ENCODE measurements around the gene NOL11.

NOL11 gene

DNA sequence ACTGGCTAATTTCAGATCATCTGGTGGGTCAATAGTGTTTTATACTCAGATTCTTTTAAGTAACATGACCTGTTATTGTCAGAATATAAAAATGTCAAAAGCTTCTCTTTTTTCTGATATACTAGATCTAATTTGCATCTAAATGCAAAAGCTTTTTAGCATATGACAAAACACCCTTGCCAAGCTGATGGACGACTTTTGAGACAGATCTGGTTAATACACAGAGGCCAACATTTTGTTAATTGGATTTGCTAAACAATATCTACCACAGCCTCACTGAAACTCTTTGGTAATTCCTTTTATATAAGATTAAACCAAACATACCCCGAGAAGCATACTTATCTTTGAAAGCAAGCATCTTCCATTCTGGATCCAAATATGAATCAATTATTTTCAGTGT lies 10.3 kb upstream of the NOL11 start:
- no peak for DNase-seq (ENCODE audit: extremely low read depth, low read depth)
- TF ChIP-seq CTCF (IDR thresholded peaks at IDR 0.05; ENCODE audit: low read depth, low read length, missing control alignments): no peak

GRCh38 chr17:67708378-67708777 lies 9.4 kb upstream of the NOL11 start:
- no peak overlapping the region for H3K4me3 ChIP-seq (replicated peaks; ENCODE audit: low read depth, low read length)
- DNase-seq (ENCODE audit: extremely low read depth, low read depth): no peak
- TF ChIP-seq CTCF (IDR thresholded peaks at IDR 0.05; ENCODE audit: low read depth, low read length, missing control alignments): no peak

More for the DNA sequence above, 10.3 kb upstream of the NOL11 start:
- no peak overlapping the region for H3K4me3 ChIP-seq (replicated peaks; ENCODE audit: low read depth, low read length)

- no peak overlapping the region for H3K4me3 ChIP-seq (replicated peaks; ENCODE audit: low read depth, low read length)
- TF ChIP-seq CTCF (IDR thresholded peaks at IDR 0.05; ENCODE audit: low read depth, low read length, missing control alignments): no peak
- no peak for DNase-seq (ENCODE audit: extremely low read depth, low read depth)
Measured at GRCh38 chr17:67711916-67712315, 5.8 kb upstream of the NOL11 start.

GRCh38 chr17:67712375-67712774 lies 5.4 kb upstream of the NOL11 start:
- DNase-seq (ENCODE audit: extremely low read depth, low read depth): no peak
- no peak overlapping the region for H3K4me3 ChIP-seq (replicated peaks; ENCODE audit: low read depth, low read length)
- no peak for TF ChIP-seq CTCF (IDR thresholded peaks at IDR 0.05; ENCODE audit: low read depth, low read length, missing control alignments)

DNA sequence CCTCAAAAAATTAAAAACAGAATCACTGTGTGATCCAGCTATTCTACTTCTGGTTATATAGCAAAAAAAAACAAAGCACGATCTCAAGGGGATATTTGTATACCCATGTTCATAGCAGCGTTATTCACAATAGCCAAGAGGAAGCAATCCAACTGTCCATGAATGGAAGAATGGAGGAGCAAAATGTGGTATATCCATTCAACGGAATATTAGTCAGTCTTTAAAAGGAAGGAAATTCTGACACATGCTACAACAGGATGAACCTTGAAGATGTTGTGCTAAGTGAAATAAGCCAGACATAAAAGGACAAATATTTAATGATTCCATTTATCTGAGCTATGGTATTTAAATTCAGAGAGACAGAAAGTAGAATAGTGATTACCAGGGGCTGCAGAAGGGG lies 4.6 kb upstream of the NOL11 start:
- no peak for TF ChIP-seq CTCF (IDR thresholded peaks at IDR 0.05; ENCODE audit: low read depth, low read length, missing control alignments)
- no peak for DNase-seq (ENCODE audit: extremely low read depth, low read depth)
- H3K4me3 ChIP-seq (replicated peaks; ENCODE audit: low read depth, low read length): no peak overlapping the region

DNA sequence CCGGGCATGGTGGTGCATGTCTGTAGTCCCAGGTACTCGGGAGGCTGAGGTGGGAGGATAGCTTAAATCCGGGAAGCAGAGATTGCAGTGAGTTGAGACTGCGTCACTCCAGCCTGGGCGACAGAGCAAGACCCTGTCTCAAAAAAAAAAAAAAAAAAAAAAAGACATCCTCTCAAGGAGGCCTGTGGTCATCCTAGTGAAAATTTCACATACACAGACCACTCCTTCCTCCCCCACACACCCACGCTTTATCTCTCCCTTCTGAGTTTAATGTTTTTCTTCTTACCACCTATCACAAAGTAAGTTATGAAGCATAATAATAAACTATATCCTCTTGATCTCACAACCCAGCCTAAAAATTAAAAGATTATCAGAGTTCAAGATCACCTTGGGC lies 1.3 kb upstream of the NOL11 start:
- no peak overlapping the region for H3K4me3 ChIP-seq (replicated peaks; ENCODE audit: low read depth, low read length)
- no peak for DNase-seq (ENCODE audit: extremely low read depth, low read depth)

More for the DNA sequence above, 1.3 kb upstream of the NOL11 start:
- no peak for TF ChIP-seq CTCF (IDR thresholded peaks at IDR 0.05; ENCODE audit: low read depth, low read length, missing control alignments)
